GM12878 (cell line): ENCODE results near the gene PSME3. TPM values are rescaled to one million over a fixed set of nuclear protein-coding genes. Genes with fewer than 3 reads are reported as not detected.

Source experiments
- ATAC-seq: fragments of 200-7000 bp; cut with Tn5 transposase; 3 replicates; pipeline ENCODE4 v1.9.1; 2020; ENCODE audit warnings: mild to moderate bottlenecking, moderate library complexity
- BruUV-seq: library from RNA; stranded (reverse); fragments of 400-500 nt; replicated peaks from 2 replicates; lab custom pipeline; 2021; lab: Mats Ljungman, UMichigan
- CTCF ChIA-PET: fragments of 300-600 bp; sonication (Branson Sonifier 250); formaldehyde crosslinking; extraction: SDS; loops from one replicate; lab custom pipeline; 2021; ENCODE audit warnings: inconsistent platforms; lab: Yijun Ruan, JAX
- POLR2A ChIA-PET: fragments of 350-600 bp; formaldehyde crosslinking; extraction: SDS; loops from one replicate; lab custom pipeline; 2021; ENCODE audit warnings: inconsistent platforms; lab: Charles Lee
- RAD21 ChIA-PET: fragments of 300-600 bp; sonication (Branson Sonifier 250); formaldehyde crosslinking; loops from one replicate; lab custom pipeline; 2023; ENCODE audit warnings: antibody characterized with exemption; ENCODE audit not compliant: unreplicated experiment; lab: Charles Lee
- SMC1A ChIA-PET: fragments of 300-600 bp; sonication (Branson Sonifier 250); formaldehyde crosslinking; loops from one replicate; lab custom pipeline; 2023; ENCODE audit not compliant: unreplicated experiment, uncharacterized antibody; lab: Charles Lee
- DNase-seq: peaks from one replicate; pipeline ENCODE4 v3.0.0-alpha.2; 2011; ENCODE audit warnings: low read depth, low spot score
- FAIRE-seq: peaks from 3 replicates; lab custom pipeline; 2011; peaks lifted over from hg19 to GRCh38; lab: Jason Lieb, UNC
- H2AFZ ChIP-seq: 2 replicates; pipeline ENCODE4 v1.6.0; 2011; ENCODE audit warnings: low read depth, low read length, control low read depth; ENCODE audit not compliant: control insufficient read depth
- H3K27ac ChIP-seq: 2 replicates; pipeline ENCODE4 v1.5.1; 2011; ENCODE audit warnings: control low read depth; ENCODE audit not compliant: control insufficient read depth, insufficient read depth
- H3K27me3 ChIP-seq, 2 experiments: replicated peaks in 1 of 2; 2 replicates each; pipeline versions ENCODE4 v1.6.0 to v1.6.1; 2011; ENCODE audit warnings: low read length in 1 of 2; ENCODE audit not compliant: control insufficient read depth in 2 of 2, insufficient read depth in 2 of 2
- H3K36me3 ChIP-seq, 2 experiments: 2 replicates each; pipeline ENCODE4 v1.5.1; 2011; ENCODE audit warnings: low read length in 1 of 2; ENCODE audit not compliant: control insufficient read depth in 2 of 2, insufficient read depth in 2 of 2
- H3K4me1 ChIP-seq: 2 replicates; pipeline ENCODE4 v1.6.1; 2011; ENCODE audit warnings: mild to moderate bottlenecking, low read length, moderate library complexity, mixed read lengths; ENCODE audit not compliant: control insufficient read depth, insufficient read depth
- H3K4me2 ChIP-seq: 2 replicates; pipeline ENCODE4 v1.6.0; 2011; ENCODE audit warnings: control low read depth; ENCODE audit not compliant: control insufficient read depth, insufficient read depth
- H3K4me3 ChIP-seq: fragments of 200-600 bp; sonication (generic); 2 replicates; pipeline ENCODE4 v1.5.1; 2016
- H3K79me2 ChIP-seq: 2 replicates; pipeline ENCODE4 v1.6.0; 2011; ENCODE audit warnings: low read length; ENCODE audit not compliant: control insufficient read depth, insufficient read depth
- H3K9ac ChIP-seq: 2 replicates; pipeline ENCODE4 v1.8.0; 2011; ENCODE audit warnings: low read length, control low read depth, mixed read lengths; ENCODE audit not compliant: control insufficient read depth, insufficient read depth
- H3K9me3 ChIP-seq: replicated peaks from 3 replicates; pipeline ENCODE4 v1.5.1; 2011; ENCODE audit warnings: mild to moderate bottlenecking, low read length; ENCODE audit not compliant: control insufficient read depth, insufficient read depth
- H4K20me1 ChIP-seq: 2 replicates; pipeline ENCODE4 v1.6.0; 2011; ENCODE audit not compliant: control insufficient read depth, insufficient read depth
- RAD21 ChIP-seq: IDR thresholded peaks from 2 replicates; pipeline ENCODE4 v1.6.1; 2011; ENCODE audit warnings: mild to moderate bottlenecking, low read depth, low read length, moderate library complexity; ENCODE audit not compliant: insufficient read depth
- SMC3 ChIP-seq: IDR thresholded peaks from 2 replicates; pipeline ENCODE4 v1.6.1; 2011; ENCODE audit warnings: low read length, improper control_type of control experiment, borderline replicate concordance
- WGBS: methylation state at CpG from one replicate; pipeline ENCODE4 v1.1.6; 2016; ENCODE audit warnings: low lambda C conversion rate; ENCODE audit not compliant: insufficient replicate concordance, insufficient coverage; ENCODE audit errors: missing lambda C conversion rate; 5-methylcytosine and 5-hydroxymethylcytosine counted together
- in situ Hi-C: fragments of 300-500 bp; cut with MboI; formaldehyde crosslinking; loops from 9 replicates; pipeline ENCODE4 v1.14.3; 2018; ENCODE audit warnings: mixed read lengths
- intact Hi-C: fragments of 100-400 bp; cut with micrococcal nuclease; formaldehyde crosslinking; loops from one replicate; pipeline ENCODE4 v1.14.2; 2022; ENCODE audit not compliant: unreplicated experiment
- polyA plus RNA-seq, 11 experiments: library from polyadenylated mRNA; depleted of rRNA in 4 of 11; unstranded in 6 of 11; stranded (reverse) in 5 of 11; fragments of >200 nt; fragmentation: Nextera tagmentation in 4 of 11; fragmentation: Illumina TruSeq in 1 of 11; extraction: Ambion mirVana in 4 of 11; extraction: Trizol in 1 of 11; gene quantifications; 1 replicate in 1 of 11; 2 replicates in 10 of 11; pipeline versions ENCODE4 v1.2.1 to v1.2.3, GENCODE V29; 2011 to 2016; ENCODE audit warnings: inconsistent platforms in 2 of 11, missing spikeins in 2 of 11, low read depth in 1 of 11
- total RNA-seq, 4 experiments: library from RNA; depleted of rRNA in 3 of 4; stranded (reverse); fragments of >200 nt in 3 of 4; fragmentation: Illumina TruSeq in 1 of 4; extraction: Trizol in 1 of 4; gene quantifications; 2 replicates each; pipeline versions ENCODE4 v1.2.1 to v1.2.3, GENCODE V29; 2013 to 2021
- TF ChIP-seq, protein P1 (sequence below), 3 experiments: IDR thresholded peaks in 2 of 3; conservative IDR thresholded peaks in 1 of 3; 2 replicates each; pipeline ENCODE4 v1.5.1; 2011; ENCODE audit warnings: low read depth in 3 of 3, low read length in 3 of 3, mild to moderate bottlenecking in 3 of 3, control low read depth in 2 of 3, moderate library complexity in 2 of 3, inconsistent platforms in 1 of 3, mixed read lengths in 1 of 3; ENCODE audit not compliant: control insufficient read depth in 2 of 3, insufficient read depth in 1 of 3; ENCODE audit errors: extremely low read depth in 1 of 3
- TF ChIP-seq, protein P2 (sequence below): IDR thresholded peaks from 2 replicates; pipeline ENCODE4 v1.6.1; 2011; ENCODE audit warnings: low read depth, low read length, improper control_type of control experiment, borderline replicate concordance

PSME3 gene
- total and polyA plus RNA-seq, 10 of the 15 experiments (the other 5 are each of a cell fraction or from before 2014, with no cell fraction given): 26.9 to 330 (median 137) TPM

DNA sequence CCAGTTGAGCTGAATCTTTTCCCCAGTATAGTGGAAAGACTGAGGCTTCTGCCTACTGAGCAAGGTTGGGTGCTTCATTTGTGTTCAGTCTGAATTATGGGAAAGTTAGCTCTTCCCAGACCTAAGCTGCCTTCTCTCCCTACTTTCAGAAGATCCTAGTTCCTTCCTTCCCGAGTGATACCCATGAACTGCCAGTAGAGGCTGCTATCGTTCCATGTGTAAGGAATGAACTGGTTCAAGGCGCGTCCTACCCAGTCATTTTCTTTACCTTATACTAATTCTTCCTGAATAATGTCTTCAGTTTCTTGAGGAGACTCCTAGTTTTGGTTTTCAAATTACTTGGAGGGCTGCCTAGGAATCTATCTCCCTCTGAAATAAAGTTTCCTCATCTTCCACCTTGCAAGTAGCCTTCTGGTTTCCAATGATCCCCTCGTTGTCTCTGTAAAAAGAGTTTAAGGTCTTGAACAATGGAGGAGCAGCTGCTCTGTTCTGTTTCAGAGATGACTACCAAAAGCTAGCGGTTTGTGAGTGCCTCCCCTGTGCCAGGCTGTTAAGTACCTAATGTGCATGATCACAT, 10.2 kb downstream of the PSME3 start:
- no peak overlapping the region for H3K4me2 ChIP-seq
- H3K36me3 ChIP-seq: peaks cover 14 to 34% of the 10 kb centered on the region in 2 experiments
- no peaks in the 10 kb centered on the region for H3K9me3 ChIP-seq
- ChIA-PET CTCF (interaction anchor here (1.0 to 4.7 kb wide), 4 partner anchors 10 to 154 kb away, joined by 3 to 38 read pairs (median 4); partner anchors contain the start of genes BECN1, PSME3 and RPL27), SMC1A (interaction anchor here (0.8 to 1.7 kb wide), 4 partner anchors 9 to 155 kb away, joined by 3 to 7 read pairs (median 3); partner anchors contain the start of gene RPL27), RAD21 (interaction anchor here (1.5 kb wide), 1 partner anchor 154 kb away, joined by 4 read pairs; the partner anchor contains the start of gene RPL27), POLR2A (interaction anchor here (1.2 kb wide), 1 partner anchor 21 kb away, joined by 3 read pairs; no protein-coding TSS in a partner anchor)
- no peak for ATAC-seq
- H3K4me1 ChIP-seq: no peaks in the 10 kb centered on the region; the same call in 1 of the 2 replicates
- FAIRE-seq: peak; percentile 78
- H3K9ac ChIP-seq: no peak overlapping the region
- H3K79me2 ChIP-seq: no peaks in the 10 kb centered on the region
- no peak overlapping the region for H3K4me3 ChIP-seq
- in situ Hi-C loops: no loop called here
- no peaks in the 10 kb centered on the region for H4K20me1 ChIP-seq
- BruUV-seq: no TSS peak
- DNase-seq: no peak
- H2AFZ ChIP-seq: no peak overlapping the region
- TF ChIP-seq, protein P1, sequence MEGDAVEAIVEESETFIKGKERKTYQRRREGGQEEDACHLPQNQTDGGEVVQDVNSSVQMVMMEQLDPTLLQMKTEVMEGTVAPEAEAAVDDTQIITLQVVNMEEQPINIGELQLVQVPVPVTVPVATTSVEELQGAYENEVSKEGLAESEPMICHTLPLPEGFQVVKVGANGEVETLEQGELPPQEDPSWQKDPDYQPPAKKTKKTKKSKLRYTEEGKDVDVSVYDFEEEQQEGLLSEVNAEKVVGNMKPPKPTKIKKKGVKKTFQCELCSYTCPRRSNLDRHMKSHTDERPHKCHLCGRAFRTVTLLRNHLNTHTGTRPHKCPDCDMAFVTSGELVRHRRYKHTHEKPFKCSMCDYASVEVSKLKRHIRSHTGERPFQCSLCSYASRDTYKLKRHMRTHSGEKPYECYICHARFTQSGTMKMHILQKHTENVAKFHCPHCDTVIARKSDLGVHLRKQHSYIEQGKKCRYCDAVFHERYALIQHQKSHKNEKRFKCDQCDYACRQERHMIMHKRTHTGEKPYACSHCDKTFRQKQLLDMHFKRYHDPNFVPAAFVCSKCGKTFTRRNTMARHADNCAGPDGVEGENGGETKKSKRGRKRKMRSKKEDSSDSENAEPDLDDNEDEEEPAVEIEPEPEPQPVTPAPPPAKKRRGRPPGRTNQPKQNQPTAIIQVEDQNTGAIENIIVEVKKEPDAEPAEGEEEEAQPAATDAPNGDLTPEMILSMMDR (IDR thresholded peaks at IDR 0.05 in 2 of 3, conservative IDR thresholded peaks at IDR 0.05 in 1 of 3; ENCODE audit: control insufficient read depth in 2 of 3, extremely low read depth in 1 of 3, insufficient read depth in 1 of 3, low read depth in 3 of 3, low read length in 3 of 3): peak; percentile 82 to 87 (median 85)
- TF ChIP-seq RAD21 (peak; percentile 74), SMC3 (peak; percentile 54; the same call in 1 of the 2 replicates)
- TF ChIP-seq, protein P2, sequence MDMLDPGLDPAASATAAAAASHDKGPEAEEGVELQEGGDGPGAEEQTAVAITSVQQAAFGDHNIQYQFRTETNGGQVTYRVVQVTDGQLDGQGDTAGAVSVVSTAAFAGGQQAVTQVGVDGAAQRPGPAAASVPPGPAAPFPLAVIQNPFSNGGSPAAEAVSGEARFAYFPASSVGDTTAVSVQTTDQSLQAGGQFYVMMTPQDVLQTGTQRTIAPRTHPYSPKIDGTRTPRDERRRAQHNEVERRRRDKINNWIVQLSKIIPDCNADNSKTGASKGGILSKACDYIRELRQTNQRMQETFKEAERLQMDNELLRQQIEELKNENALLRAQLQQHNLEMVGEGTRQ: no peak
- intact Hi-C loops: loop anchor here (2.0 to 10.0 kb wide), 2 partner anchors 93 to 151 kb away; partner anchors contain the start of gene RPL27
- no peaks in the 10 kb centered on the region for H3K27me3 ChIP-seq
- 81% methylated on average over 6 of the region's 6 CpGs for WGBS
- H3K27ac ChIP-seq: no peak overlapping the region
